AG09319 (cell line): ENCODE measurements around the gene ANKRD33B.
A peak's percentile ranks its signal among the peaks of the same experiment; 100 is the strongest.
"Not testable (repeated sequence)": the region's sequence is repeated elsewhere in the genome, so short reads cannot be mapped to it uniquely, and the experiment has no call there.

Experiments
- DNase-seq: peaks from one replicate; pipeline ENCODE4 v3.0.0-alpha.2; 2010; ENCODE audit warnings: low read depth; ENCODE audit errors: extremely low read depth
- CTCF ChIP-seq: IDR thresholded peaks from 2 replicates; pipeline ENCODE4 v1.5.1; 2011; ENCODE audit warnings: low read depth, mild to moderate bottlenecking, inconsistent platforms, low read length, moderate library complexity

The ANKRD33B gene

GRCh38 chr5:10607023-10607665, 43.3 kb downstream of the ANKRD33B start:
- DNase-seq: no peak
- TF ChIP-seq CTCF: no peak

- peak; percentile 35 for TF ChIP-seq CTCF
- DNase-seq: peak; percentile 51
Observed at GRCh38 chr5:10607666-10608073, 43.8 kb downstream of the ANKRD33B start.

GRCh38 chr5:10608081-10608480, 44.2 kb downstream of the ANKRD33B start:
- not testable (repeated sequence) for DNase-seq

- no peak for DNase-seq
Observed at GRCh38 chr5:10610058-10610457, 46.2 kb downstream of the ANKRD33B start.

GRCh38 chr5:10611290-10611689, 47.4 kb downstream of the ANKRD33B start:
- TF ChIP-seq CTCF: no peak
- no peak for DNase-seq

More at GRCh38 chr5:10610058-10610457, 46.2 kb downstream of the ANKRD33B start:
- no peak for TF ChIP-seq CTCF

- no peak for DNase-seq
- TF ChIP-seq CTCF: no peak
Observed at GRCh38 chr5:10612251-10612650, 48.4 kb downstream of the ANKRD33B start.

- no peak for TF ChIP-seq CTCF
Observed at GRCh38 chr5:10615693-10616092, 51.8 kb downstream of the ANKRD33B start.

GRCh38 chr5:10617103-10617502, 53.2 kb downstream of the ANKRD33B start:
- TF ChIP-seq CTCF: no peak
- DNase-seq: no peak

More at GRCh38 chr5:10615693-10616092, 51.8 kb downstream of the ANKRD33B start:
- DNase-seq: no peak
